T1000 (cell line): ENCODE results near the gene SH3TC2.
A peak's percentile ranks its signal among the peaks of the same experiment; 100 is the strongest.
"Not testable (repeated sequence)": the region's sequence is repeated elsewhere in the genome, so short reads cannot be mapped to it uniquely, and the experiment has no call there.

Source experiments
- DNase-seq: peaks from one replicate; lab custom pipeline; 2025; ENCODE audit warnings: mixed read lengths; lab: John Stamatoyannopoulos, UW

The SH3TC2 gene

GRCh38 chr5:149063017-149063687 lies at the start of gene SH3TC2:
Gene SH3TC2, minus strand, starts transcription at chr5:149063062. Its CDS starts 40 bp downstream, at chr5:149063022.
- DNase-seq = peak; percentile 50

GRCh38 chr5:149110406-149110805 lies 47.5 kb upstream of the SH3TC2 start:
- DNase-seq = no peak

- no peak for DNase-seq
These were observed 45.9 kb upstream of the SH3TC2 start for GRCh38 chr5:149108651-149109280.

- no peak for DNase-seq
These were observed 37.5 kb upstream of the SH3TC2 start for GRCh38 chr5:149100331-149100730.

- no peak for DNase-seq
These were observed 37.1 kb upstream of the SH3TC2 start for GRCh38 chr5:149099920-149100319.

GRCh38 chr5:149094996-149095395 lies 32.1 kb upstream of the SH3TC2 start:
- DNase-seq = no peak

- DNase-seq = no peak
These were observed 30.8 kb upstream of the SH3TC2 start for GRCh38 chr5:149093625-149094024.

GRCh38 chr5:149089796-149090195 lies 26.9 kb upstream of the SH3TC2 start:
- DNase-seq = no peak

GRCh38 chr5:149088686-149089085 lies 25.8 kb upstream of the SH3TC2 start:
- no peak for DNase-seq

GRCh38 chr5:149083846-149084245 lies 21.0 kb upstream of the SH3TC2 start:
- no peak for DNase-seq

GRCh38 chr5:149082271-149082670 lies 19.4 kb upstream of the SH3TC2 start:
- no peak for DNase-seq

- no peak for DNase-seq
These were observed 17.4 kb upstream of the SH3TC2 start for GRCh38 chr5:149080294-149080693.

- no peak for DNase-seq
These were observed 17.0 kb upstream of the SH3TC2 start for GRCh38 chr5:149079883-149080282.

- DNase-seq = not testable (repeated sequence)
These were observed 11.2 kb upstream of the SH3TC2 start for GRCh38 chr5:149074071-149074470.

GRCh38 chr5:149073213-149073612 lies 10.4 kb upstream of the SH3TC2 start:
- no peak for DNase-seq

- DNase-seq = no peak
These were observed 9.9 kb upstream of the SH3TC2 start for GRCh38 chr5:149072791-149073190.

- no peak for DNase-seq
These were observed 9.5 kb upstream of the SH3TC2 start for GRCh38 chr5:149072376-149072775.

GRCh38 chr5:149071756-149072155 lies 8.9 kb upstream of the SH3TC2 start:
- no peak for DNase-seq

GRCh38 chr5:149071216-149071615 lies 8.4 kb upstream of the SH3TC2 start:
- no peak for DNase-seq

GRCh38 chr5:149069711-149070110 lies 6.8 kb upstream of the SH3TC2 start:
- DNase-seq = no peak

- DNase-seq = no peak
These were observed 1.1 kb upstream of the SH3TC2 start for GRCh38 chr5:149063896-149064478.

- DNase-seq = peak; percentile 53
These were observed 368 bp downstream of the SH3TC2 start for GRCh38 chr5:149062371-149063016.

- DNase-seq = no peak
These were observed 1.5 kb downstream of the SH3TC2 start for GRCh38 chr5:149061341-149061740.
